GM19455 (cell line): ENCODE results near the gene CFAP97.
"Not testable (repeated sequence)": the region's sequence is repeated elsewhere in the genome, so short reads cannot be mapped to it uniquely, and the experiment has no call there.

Source experiments
- ATAC-seq: cut with Tn5 transposase; IDR thresholded peaks from one replicate; pipeline ENCODE4 v1.9.1; 2021; ENCODE audit not compliant: unreplicated experiment

CFAP97 gene

GRCh38 chr4:185224597-185224996 lies 20.8 kb upstream of the CFAP97 start:
- ATAC-seq = no peak

- ATAC-seq = no peak
Measured at GRCh38 chr4:185222598-185222997, 18.8 kb upstream of the CFAP97 start.

GRCh38 chr4:185221912-185222311 lies 18.1 kb upstream of the CFAP97 start:
- no peak for ATAC-seq

- ATAC-seq = no peak
Measured at GRCh38 chr4:185221491-185221890, 17.7 kb upstream of the CFAP97 start.

- ATAC-seq = peak; percentile 67
Measured at GRCh38 chr4:185219551-185220344, 15.9 kb upstream of the CFAP97 start.

- ATAC-seq = no peak
Measured at GRCh38 chr4:185218312-185218711, 14.5 kb upstream of the CFAP97 start.

- ATAC-seq = no peak
Measured at GRCh38 chr4:185217408-185217975, 13.7 kb upstream of the CFAP97 start.

GRCh38 chr4:185215261-185215660 lies 11.5 kb upstream of the CFAP97 start:
- no peak for ATAC-seq

- peak; percentile 20 for ATAC-seq
Measured at GRCh38 chr4:185213877-185214276, 10.1 kb upstream of the CFAP97 start.

- ATAC-seq = no peak
Measured at GRCh38 chr4:185212581-185212980, 8.8 kb upstream of the CFAP97 start.

GRCh38 chr4:185211641-185212040 lies 7.8 kb upstream of the CFAP97 start:
- no peak for ATAC-seq

- ATAC-seq = no peak
Measured at GRCh38 chr4:185211035-185211434, 7.2 kb upstream of the CFAP97 start.

GRCh38 chr4:185210102-185210981 lies 6.5 kb upstream of the CFAP97 start:
- peak; percentile 15 for ATAC-seq

- peak; percentile 15 for ATAC-seq
Measured at GRCh38 chr4:185209852-185210101, 6.0 kb upstream of the CFAP97 start.

- ATAC-seq = peak; percentile 77
Measured at GRCh38 chr4:185209031-185209851, 5.4 kb upstream of the CFAP97 start, which contains the start of gene SNX25. TSS of gene SNX25 (plus strand) at chr4:185209598. CDS start at chr4:185209827, 229 bp downstream.

GRCh38 chr4:185207466-185207865 lies 3.7 kb upstream of the CFAP97 start:
- ATAC-seq = no peak

- ATAC-seq = no peak
Measured at GRCh38 chr4:185205697-185206342, 2.0 kb upstream of the CFAP97 start.

- not testable (repeated sequence) for ATAC-seq
Measured at GRCh38 chr4:185205073-185205472, 1.3 kb upstream of the CFAP97 start.

GRCh38 chr4:185204238-185204910 lies 574 bp upstream of the CFAP97 start:
- no peak for ATAC-seq

- ATAC-seq = peak; percentile 1
Measured at GRCh38 chr4:185202984-185203485, 765 bp downstream of the CFAP97 start.
